ELR (cell line): Measurements from ENCODE around the gene SPATS1.

Experiments
- DNase-seq: peaks from one replicate; pipeline ENCODE4 v3.0.0-alpha.2; 2015; ENCODE audit warnings: low read depth

The SPATS1 gene

DNA sequence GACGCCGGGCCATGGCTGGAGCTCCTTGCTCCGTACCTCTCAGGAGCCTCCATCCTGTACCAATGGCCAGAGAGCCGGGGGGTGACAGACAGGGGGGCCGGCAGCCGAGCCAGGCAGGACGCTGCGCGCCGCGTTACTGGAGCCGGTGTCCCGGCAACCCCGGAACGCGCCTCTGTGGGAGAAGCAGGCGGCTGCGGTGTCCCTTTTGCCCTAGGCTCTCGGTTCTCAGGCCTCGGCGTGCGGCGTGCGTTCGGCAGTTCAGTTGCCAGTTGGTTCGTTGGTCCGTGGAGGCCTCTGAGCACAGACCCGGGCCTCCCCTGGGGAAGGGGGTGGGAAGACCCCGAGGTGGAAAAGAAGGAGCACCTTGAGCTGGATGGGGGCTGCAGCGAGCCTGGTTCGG lies at the start of gene SPATS1:
SPATS1 (plus strand) TSS at position 162 of the 400 bp plus-strand sequence. CDS start 446 bp downstream, outside the sequence.
- peak; percentile 22 for DNase-seq

DNA sequence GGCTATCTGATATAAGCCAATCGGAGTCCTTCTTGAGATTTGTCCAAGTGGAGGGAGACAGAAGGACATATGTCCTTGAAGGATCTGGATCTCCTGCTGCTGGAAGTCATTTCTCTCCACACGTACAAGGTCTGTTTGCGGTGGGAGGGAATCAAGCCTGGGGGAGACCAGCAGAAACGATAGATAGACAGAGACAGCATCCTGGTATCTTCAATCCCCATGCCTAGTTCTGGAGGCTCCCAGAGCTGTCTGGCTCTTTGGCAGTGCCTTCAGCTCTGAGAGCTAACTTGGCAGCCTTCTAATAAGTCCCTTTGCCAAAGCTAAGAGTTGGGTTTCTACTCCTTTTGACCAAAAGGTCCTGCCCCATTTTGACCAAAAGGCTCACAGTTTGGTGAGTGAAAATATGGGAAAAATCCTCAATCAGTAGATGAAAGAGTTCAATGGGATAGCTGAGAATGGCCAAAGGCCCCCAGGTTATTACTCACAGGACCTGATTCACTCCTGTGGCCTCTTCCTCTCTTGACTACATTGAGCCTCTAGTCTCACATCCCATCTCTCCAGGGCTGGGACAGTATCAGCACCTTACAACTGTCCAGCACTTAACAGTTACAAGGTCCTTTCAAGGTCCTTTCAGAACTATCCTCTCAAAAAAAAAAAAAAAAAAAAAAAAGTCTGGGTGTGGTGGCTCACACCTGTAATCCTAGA lies 49.6 kb upstream of the SPATS1 start:
- peak; percentile 69 for DNase-seq

GRCh38 chr6:44294832-44295791 lies 47.3 kb upstream of the SPATS1 start:
- DNase-seq, result no peak

GRCh38 chr6:44297063-44298038 lies 45.1 kb upstream of the SPATS1 start:
- DNase-seq, result peak; percentile 43

DNA sequence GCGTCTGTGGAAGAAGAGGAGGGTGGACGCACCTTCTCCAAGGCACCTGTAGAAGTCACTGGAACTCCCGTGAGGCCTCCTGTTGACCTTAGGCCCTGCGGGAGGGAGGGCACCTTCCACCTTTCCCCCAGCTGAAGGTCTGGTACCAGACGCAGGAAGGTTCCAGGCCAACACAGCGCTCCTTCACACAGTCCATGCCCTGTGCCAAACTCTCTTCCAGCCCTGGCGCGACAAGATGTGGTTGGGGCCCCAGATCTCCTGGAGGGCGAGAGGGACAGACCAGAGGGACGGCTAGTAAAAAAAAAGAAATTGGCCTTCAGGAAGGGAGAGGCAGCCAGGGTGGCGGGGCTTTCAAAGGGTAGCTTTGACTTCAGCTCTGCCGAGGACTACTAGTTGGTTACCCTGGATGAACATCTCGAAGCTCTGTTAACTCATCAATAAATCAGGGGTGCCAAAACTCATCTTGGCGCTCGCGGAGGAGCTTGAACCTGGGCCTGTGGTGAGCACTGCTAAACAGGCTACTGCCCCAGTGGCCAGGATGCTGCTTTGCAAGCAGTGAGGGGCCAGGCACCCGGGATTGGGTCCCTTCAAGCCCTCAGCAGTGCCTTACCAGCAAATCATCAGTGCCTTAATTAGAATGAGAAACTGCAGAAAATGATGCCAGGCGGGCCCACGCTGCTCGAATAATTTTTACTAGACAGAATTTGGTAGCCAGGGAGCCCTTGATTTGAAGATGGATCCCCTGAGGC lies 44.2 kb upstream of the SPATS1 start:
- DNase-seq, result no peak

- no peak for DNase-seq
Measured at GRCh38 chr6:44298864-44299263, 43.6 kb upstream of the SPATS1 start.

GRCh38 chr6:44300292-44300823 lies 42.1 kb upstream of the SPATS1 start:
- no peak for DNase-seq

DNA sequence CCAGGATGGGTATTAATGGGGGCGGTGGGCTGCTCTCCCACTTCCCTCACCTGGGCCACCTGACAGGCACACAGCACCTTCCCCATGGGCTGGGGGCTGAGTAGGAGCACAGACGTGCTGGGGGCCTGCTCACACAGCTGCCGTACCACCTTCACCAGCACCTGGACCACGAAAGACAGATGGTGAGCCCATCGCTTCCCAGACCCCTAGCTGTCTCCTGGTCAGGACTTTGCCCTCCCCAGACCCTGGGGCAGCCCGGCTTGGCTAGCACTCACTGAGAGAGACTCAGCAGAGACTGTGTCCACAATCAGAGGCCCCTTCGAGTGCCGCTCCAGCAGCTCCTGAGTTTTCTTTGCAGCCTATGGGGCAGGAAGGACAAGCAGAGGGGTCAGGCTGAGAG lies 41.3 kb upstream of the SPATS1 start:
- DNase-seq, result no peak

GRCh38 chr6:44301782-44302564 lies 40.5 kb upstream of the SPATS1 start:
- no peak for DNase-seq

DNA sequence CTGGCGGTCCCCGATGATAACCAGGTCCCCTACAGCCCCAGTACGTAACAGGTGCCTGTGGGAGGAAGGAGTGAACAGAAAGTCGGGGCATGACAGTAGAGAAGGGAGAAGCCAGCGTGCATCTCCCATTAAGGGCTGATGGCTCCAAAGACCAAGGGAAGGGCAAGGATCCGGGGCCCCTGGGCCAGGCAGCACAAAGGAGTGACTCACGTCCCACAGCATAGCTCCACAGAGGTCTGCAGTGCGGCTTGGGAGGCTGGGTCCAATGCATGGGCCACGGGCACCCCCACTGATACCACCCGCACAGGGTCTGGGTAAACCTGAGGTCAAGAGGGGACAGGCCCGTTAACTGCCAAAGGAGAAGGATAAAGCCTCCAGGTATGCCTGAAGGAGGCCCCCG lies 39.6 kb upstream of the SPATS1 start:
- no peak for DNase-seq

- DNase-seq, result no peak
Measured at GRCh38 chr6:44303842-44304241, 38.6 kb upstream of the SPATS1 start.

DNA sequence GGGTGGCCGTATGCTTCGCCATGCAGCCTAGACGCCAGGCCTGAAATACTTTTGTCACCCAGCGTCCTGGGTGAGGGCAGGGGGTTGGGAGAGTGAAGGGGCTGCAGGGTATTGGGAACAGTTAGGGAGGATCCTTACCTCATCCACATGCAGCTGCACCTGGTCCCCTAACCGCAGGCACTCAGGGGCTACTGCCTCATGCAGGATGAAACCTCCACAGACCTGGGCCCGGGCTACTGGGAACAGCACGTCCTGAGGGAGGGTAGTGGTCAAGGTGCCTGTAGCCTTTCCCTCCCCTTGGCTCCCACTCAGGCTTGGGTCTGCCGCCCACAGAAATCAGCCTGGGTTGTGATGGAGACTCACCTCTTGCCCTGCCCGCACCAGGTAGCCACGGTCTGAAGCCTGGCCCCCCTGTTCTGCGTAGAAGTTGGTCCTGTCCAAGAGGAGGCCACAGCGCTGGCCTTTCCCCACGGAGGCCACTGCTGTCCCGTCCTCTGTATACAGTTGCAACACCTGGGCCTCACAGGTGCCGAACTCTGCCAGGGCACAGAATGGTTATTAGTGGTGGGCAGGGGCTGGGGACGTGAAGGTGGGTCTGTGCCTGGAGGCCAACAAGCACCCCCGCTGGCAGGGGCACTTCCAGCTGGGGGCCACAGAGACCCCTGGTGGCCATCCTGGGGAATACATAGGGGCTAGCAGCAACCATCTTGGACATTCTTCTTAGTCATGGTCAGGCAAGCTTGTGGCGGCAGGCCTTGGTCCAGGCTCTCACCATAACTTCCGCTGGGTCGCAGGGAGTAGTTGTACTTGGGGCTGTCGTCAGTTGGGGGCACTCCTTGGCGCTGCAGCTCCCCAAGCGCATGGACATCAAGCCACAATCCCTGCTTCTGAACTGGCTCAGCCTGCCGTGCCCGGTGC lies 37.9 kb upstream of the SPATS1 start:
- peak; percentile 59 for DNase-seq

- no peak for DNase-seq
Measured at GRCh38 chr6:44305200-44305725, 37.2 kb upstream of the SPATS1 start.

GRCh38 chr6:44306710-44307109 lies 35.7 kb upstream of the SPATS1 start:
- no peak for DNase-seq

DNA sequence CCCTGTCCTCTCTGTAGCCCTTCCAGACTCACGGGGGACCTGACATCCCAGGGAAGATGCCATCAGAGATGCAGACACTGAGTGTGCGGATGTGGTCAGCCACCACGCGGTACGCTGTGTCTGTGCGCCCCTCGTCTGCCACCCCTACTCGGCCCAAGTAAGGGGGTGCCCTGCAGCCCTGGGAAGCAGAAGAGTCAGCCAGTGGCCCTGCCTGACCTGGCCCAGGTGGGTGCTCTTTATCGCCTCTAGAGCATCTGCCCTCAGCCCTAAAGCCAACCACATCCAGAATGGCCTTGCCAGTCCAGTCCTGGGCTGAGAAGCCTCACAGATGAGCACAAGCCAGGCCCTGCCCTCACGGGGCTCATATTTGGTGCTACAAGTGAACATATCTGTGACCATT lies 35.2 kb upstream of the SPATS1 start:
- no peak for DNase-seq

DNA sequence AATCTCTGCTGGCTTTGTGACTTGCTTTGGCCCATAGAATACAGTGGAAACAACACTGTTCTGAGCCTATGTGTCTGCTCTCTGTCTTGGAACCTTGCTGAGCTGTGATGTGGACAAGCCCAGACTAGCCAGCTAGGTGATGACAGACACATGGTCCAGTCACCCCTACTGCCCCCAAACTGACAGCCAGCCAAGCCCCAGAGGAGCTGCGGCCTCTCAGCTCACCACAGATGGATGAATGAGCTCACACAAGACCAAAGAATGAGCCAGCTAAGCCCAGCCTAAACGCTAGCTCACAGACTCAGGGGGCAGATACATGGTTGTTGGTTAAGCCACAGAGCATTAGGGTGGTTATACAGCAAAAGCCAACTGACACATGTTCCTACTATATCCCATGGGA lies 33.4 kb upstream of the SPATS1 start:
- no peak for DNase-seq

DNA sequence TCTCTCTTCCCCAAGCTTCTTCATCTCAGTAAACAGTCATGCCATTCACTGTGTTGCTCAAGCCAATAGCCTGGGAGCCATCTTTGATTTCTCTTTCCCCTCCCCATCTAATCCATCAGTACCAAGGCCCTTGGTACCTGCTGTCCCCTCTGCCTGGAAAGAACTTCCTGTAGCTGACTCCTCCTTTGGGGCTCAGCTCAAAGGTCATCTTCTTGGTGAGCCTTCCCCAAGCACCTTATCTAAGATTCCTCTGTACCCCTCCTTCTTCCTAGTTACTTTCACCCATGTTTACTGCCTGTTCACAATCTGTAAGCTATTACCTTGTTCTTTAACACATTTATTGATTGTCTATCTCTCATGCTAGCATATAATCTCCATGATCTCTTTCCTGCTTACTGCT lies 32.8 kb upstream of the SPATS1 start:
- DNase-seq, result no peak

DNA sequence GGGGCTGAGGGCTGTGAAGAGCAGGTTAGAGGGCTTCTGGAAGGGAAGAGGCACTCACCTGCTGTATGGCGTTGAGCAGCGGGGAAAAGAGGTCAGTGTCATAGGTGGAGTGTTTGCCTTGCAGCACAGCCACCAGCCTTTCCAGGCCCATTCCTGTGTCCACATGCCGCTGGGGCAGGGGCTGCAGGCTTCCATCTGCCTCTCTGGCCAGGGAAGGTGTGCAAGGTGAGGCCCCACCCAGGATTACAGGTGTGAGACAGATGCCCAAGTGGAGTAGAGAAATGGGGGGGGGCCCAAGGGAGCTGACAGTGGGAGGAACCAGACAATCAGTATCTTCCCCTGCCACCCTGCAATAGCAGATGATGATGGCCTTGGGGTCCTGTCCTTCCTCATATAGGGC lies 32.2 kb upstream of the SPATS1 start:
- DNase-seq, result no peak

- DNase-seq, result no peak
Measured at GRCh38 chr6:44311304-44311703, 31.1 kb upstream of the SPATS1 start.
